Ishikawa (cell line): ENCODE data around the gene FCER2.

Experiments
- CEBPB ChIP-seq: IDR thresholded peaks from 2 replicates; pipeline ENCODE4 v1.6.1; 2012
- CREB1 ChIP-seq: IDR thresholded peaks from 2 replicates; pipeline ENCODE4 v1.6.1; 2012; ENCODE audit warnings: low read depth
- EGR1 ChIP-seq: IDR thresholded peaks from 2 replicates; pipeline ENCODE4 v1.6.1; 2012
- EP300 ChIP-seq: IDR thresholded peaks from 2 replicates; pipeline ENCODE4 v1.6.1; 2012; ENCODE audit warnings: borderline replicate concordance
- FOXM1 ChIP-seq: IDR thresholded peaks from 2 replicates; pipeline ENCODE4 v1.6.1; 2012; ENCODE audit warnings: low read depth, borderline replicate concordance
- NFIC ChIP-seq: IDR thresholded peaks from 2 replicates; pipeline ENCODE4 v1.6.1; 2012
- RAD21 ChIP-seq: IDR thresholded peaks from 2 replicates; pipeline ENCODE4 v1.6.1; 2012; ENCODE audit warnings: low read depth
- TAF1 ChIP-seq: IDR thresholded peaks from 2 replicates; pipeline ENCODE4 v1.6.1; 2012; ENCODE audit warnings: low read depth, mild to moderate bottlenecking
- TCF12 ChIP-seq: IDR thresholded peaks from 2 replicates; pipeline ENCODE4 v1.6.1; 2012; ENCODE audit warnings: low read depth
- TEAD4 ChIP-seq: IDR thresholded peaks from 2 replicates; pipeline ENCODE4 v1.6.1; 2012
- YY1 ChIP-seq: IDR thresholded peaks from 2 replicates; pipeline ENCODE4 v1.6.1; 2012; ENCODE audit warnings: low read depth
- ZBTB7A ChIP-seq: IDR thresholded peaks from 2 replicates; pipeline ENCODE4 v1.6.1; 2012; ENCODE audit warnings: low read depth
- TF ChIP-seq, protein P1 (sequence below): IDR thresholded peaks from 2 replicates; pipeline ENCODE4 v1.6.1; 2012; ENCODE audit warnings: low read depth, mild to moderate bottlenecking
- TF ChIP-seq, protein P2 (sequence below): IDR thresholded peaks from 2 replicates; pipeline ENCODE4 v1.6.1; 2012
- TF ChIP-seq, protein P3 (sequence below): IDR thresholded peaks from 2 replicates; pipeline ENCODE4 v1.6.1; 2012

Gene FCER2

DNA sequence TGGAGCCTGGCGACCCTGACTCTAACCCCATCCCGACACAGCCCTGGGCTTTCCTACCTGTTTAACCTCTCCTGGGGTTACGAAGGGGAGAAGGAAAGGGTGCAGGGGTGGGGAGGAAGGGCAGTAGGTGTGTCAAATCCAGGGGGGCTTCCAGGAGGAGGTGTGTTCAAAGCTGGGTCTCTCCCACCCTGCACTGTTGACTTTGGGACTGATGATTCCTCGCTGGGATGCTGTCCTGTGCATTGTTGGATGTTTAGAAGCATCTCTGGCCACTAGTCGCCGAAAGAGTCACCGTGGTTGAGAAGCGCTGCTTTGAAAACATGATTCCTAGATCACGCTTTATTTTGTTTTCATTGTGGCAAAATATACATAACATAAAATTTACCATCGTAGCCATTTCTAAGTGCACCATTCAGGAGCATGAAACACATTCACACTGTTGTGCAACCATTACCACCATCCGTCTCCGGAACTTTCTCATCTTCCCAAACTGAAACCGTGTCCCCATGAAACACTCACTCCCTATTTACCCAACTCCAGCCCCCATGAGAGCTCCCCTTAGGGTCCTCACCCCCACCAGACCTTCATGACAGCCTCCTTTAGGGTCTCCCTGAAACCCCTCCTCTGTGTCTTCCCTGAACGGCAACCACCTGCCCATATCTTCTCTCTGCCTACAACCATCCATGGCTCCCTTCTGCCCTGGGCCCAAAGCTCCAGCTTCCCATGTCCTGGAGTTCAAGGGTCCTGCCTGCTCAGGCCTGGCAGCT is 4.4 kb upstream of the FCER2 start:
- TF ChIP-seq YY1 (no peak), EGR1 (no peak), CREB1 (no peak), ZBTB7A (no peak), CEBPB (no peak), TAF1 (no peak), NFIC (no peak), EP300 (no peak), FOXM1 (no peak), RAD21 (no peak), TEAD4 (no peak), TCF12 (no peak)
- TF ChIP-seq, protein P1, sequence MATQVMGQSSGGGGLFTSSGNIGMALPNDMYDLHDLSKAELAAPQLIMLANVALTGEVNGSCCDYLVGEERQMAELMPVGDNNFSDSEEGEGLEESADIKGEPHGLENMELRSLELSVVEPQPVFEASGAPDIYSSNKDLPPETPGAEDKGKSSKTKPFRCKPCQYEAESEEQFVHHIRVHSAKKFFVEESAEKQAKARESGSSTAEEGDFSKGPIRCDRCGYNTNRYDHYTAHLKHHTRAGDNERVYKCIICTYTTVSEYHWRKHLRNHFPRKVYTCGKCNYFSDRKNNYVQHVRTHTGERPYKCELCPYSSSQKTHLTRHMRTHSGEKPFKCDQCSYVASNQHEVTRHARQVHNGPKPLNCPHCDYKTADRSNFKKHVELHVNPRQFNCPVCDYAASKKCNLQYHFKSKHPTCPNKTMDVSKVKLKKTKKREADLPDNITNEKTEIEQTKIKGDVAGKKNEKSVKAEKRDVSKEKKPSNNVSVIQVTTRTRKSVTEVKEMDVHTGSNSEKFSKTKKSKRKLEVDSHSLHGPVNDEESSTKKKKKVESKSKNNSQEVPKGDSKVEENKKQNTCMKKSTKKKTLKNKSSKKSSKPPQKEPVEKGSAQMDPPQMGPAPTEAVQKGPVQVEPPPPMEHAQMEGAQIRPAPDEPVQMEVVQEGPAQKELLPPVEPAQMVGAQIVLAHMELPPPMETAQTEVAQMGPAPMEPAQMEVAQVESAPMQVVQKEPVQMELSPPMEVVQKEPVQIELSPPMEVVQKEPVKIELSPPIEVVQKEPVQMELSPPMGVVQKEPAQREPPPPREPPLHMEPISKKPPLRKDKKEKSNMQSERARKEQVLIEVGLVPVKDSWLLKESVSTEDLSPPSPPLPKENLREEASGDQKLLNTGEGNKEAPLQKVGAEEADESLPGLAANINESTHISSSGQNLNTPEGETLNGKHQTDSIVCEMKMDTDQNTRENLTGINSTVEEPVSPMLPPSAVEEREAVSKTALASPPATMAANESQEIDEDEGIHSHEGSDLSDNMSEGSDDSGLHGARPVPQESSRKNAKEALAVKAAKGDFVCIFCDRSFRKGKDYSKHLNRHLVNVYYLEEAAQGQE = no peak
- TF ChIP-seq, protein P2, sequence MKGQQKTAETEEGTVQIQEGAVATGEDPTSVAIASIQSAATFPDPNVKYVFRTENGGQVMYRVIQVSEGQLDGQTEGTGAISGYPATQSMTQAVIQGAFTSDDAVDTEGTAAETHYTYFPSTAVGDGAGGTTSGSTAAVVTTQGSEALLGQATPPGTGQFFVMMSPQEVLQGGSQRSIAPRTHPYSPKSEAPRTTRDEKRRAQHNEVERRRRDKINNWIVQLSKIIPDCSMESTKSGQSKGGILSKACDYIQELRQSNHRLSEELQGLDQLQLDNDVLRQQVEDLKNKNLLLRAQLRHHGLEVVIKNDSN = no peak
- TF ChIP-seq, protein P3, sequence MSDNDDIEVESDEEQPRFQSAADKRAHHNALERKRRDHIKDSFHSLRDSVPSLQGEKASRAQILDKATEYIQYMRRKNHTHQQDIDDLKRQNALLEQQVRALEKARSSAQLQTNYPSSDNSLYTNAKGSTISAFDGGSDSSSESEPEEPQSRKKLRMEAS = no peak

- TF ChIP-seq EGR1 (no peak), TEAD4 (no peak), TAF1 (no peak), ZBTB7A (no peak), RAD21 (no peak), YY1 (no peak), TCF12 (no peak)
- TF ChIP-seq, protein P3 = no peak
- TF ChIP-seq, protein P2 = no peak
- TF ChIP-seq, protein P1 = no peak
These were observed 3.7 kb upstream of the FCER2 start for GRCh38 chr19:7705387-7706187.

DNA sequence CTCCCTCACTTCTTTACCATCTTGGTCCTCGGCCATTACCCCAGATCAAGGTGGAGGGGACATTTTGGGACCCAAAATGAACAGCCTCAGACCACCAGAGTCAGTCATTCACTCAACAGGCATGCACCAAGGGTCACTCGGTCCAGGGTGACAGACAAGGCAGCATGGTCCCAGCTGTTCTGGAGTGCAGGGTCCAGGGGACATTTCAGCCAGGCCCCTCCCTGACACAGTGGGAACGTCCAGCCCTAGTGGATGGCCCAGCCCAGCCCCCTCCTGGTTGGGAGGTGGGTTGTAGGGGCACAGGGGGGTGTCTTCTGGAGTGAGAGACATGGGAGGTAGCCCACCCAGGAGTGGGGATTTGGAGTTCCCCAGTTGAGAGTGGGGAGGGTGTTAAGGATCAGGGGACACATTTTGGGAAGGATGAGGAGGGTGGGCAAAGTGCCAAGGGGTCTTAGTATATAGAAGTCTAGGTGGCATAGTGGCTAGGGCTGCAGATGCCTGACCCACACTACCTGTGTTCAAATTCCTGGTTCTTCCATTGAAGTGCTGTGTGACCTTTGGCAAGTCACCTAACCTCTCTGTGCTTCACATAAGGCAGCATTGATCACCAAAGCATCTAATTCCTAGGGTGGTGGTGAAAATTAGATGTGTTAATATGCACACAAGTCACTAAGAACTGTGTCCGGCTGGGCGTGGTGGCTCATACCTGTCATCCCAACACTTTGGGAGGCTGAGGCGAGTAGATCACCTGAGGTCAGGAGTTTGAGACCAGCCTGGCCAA is 2.5 kb upstream of the FCER2 start:
- TF ChIP-seq FOXM1 = no peak
- TF ChIP-seq YY1 = no peak
- TF ChIP-seq TCF12 = no peak
- no peak for TF ChIP-seq EGR1
- no peak for TF ChIP-seq CEBPB
- TF ChIP-seq, protein P1 = no peak
- TF ChIP-seq CREB1 = no peak
- no peak for TF ChIP-seq TAF1
- no peak for TF ChIP-seq EP300
- TF ChIP-seq ZBTB7A = no peak
- TF ChIP-seq, protein P2 = no peak
- TF ChIP-seq TEAD4 = no peak
- TF ChIP-seq, protein P3 = no peak
- TF ChIP-seq RAD21 = no peak
- no peak for TF ChIP-seq NFIC
